Left cardiac atrium (tissue), 4 donors: ENCODE results near the gene HMX3. TPM values are rescaled to one million over a fixed set of nuclear protein-coding genes. Genes with fewer than 3 reads are reported as not detected.

Experiments
- ATAC-seq, 2 donors: fragments of 200-7000 bp; cut with Tn5 transposase; one replicate each; pipeline ENCODE4 v1.9.1; 2020; ENCODE audit warnings: mild to moderate bottlenecking in 2 of 2, moderate library complexity in 2 of 2
- DNase-seq: peaks from one replicate; pipeline ENCODE4 v3.0.0-alpha.2; 2020
- intact Hi-C, 2 donors: fragments of 100-400 bp; cut with DNase I; formaldehyde crosslinking; loops; one replicate each; pipeline versions ENCODE4 v1.14.1 to v1.15.1; 2022 to 2023
- total RNA-seq, 2 donors: library from RNA; stranded (reverse); fragmentation: NEBNext Ultra II Directional; extraction: Animal tissue kit (Norgen Biotek cat#: 25700); gene quantifications; one replicate each; pipeline ENCODE4 v1.2.1, GENCODE V29; 2021
- donor health status: DM: no; HTN: yes; CAD: no.
- donor health status: DM: no; HTN: yes; CAD: no; lungs with severe emphysema.
- donor health status: DM: yes; HTN: yes; CAD: no.
- donor health status: Dilated cardiomyopathy.

The HMX3 gene
- total RNA-seq, 2 donors from 2014 or later = 0.21 TPM; not detected in 1

GRCh38 chr10:123133541-123134342, 2.0 kb upstream of the HMX3 start:
- ATAC-seq (no peak), DNase-seq (no peak)
- intact Hi-C loops = loop anchor here (2.0 to 5.0 kb wide), 3 partner anchors 91 to 425 kb away; no protein-coding TSS in a partner anchor

GRCh38 chr10:123134343-123134914, 1.3 kb upstream of the HMX3 start:
- DNase-seq (no peak), ATAC-seq (no peak)
- intact Hi-C loops = loop anchor here (5.0 kb wide), 2 partner anchors 92 to 423 kb away; no protein-coding TSS in a partner anchor

GRCh38 chr10:123134915-123135414, 805 bp upstream of the HMX3 start:
- DNase-seq = no peak
- ATAC-seq = no peak

GRCh38 chr10:123136221-123136805, 543 bp downstream of the HMX3 start:
- DNase-seq (no peak), ATAC-seq (no peak)
- intact Hi-C loops = no loop called here

More at GRCh38 chr10:123134915-123135414, 805 bp upstream of the HMX3 start:
- intact Hi-C loops = loop anchor here (5.0 kb wide), 2 partner anchors 93 to 422 kb away; no protein-coding TSS in a partner anchor

GRCh38 chr10:123136806-123137642, 1.3 kb downstream of the HMX3 start:
- intact Hi-C loops = no loop called here
- DNase-seq (no peak), ATAC-seq (no peak)

- DNase-seq (no peak), ATAC-seq (no peak)
- intact Hi-C loops = no loop called here
These were observed 3.4 kb downstream of the HMX3 start for GRCh38 chr10:123139165-123139520.

- ATAC-seq (no peak), DNase-seq (no peak)
- intact Hi-C loops = no loop called here
These were observed 3.9 kb downstream of the HMX3 start for GRCh38 chr10:123139521-123140163.

GRCh38 chr10:123140164-123140982, 4.6 kb downstream of the HMX3 start:
- no peak for DNase-seq
- no peak for ATAC-seq
- intact Hi-C loops = no loop called here

GRCh38 chr10:123140983-123141390, 5.2 kb downstream of the HMX3 start:
- ATAC-seq (no peak), DNase-seq (no peak)
- intact Hi-C loops = no loop called here

- ATAC-seq (no peak), DNase-seq (no peak)
These were observed 6.3 kb downstream of the HMX3 start for GRCh38 chr10:123141791-123142700.

GRCh38 chr10:123142701-123143161, 7.0 kb downstream of the HMX3 start:
- intact Hi-C loops = no loop called here
- no peak for ATAC-seq
- no peak for DNase-seq

More at GRCh38 chr10:123141791-123142700, 6.3 kb downstream of the HMX3 start:
- intact Hi-C loops = no loop called here

- ATAC-seq (no peak), DNase-seq (no peak)
- intact Hi-C loops = no loop called here
These were observed 7.5 kb downstream of the HMX3 start for GRCh38 chr10:123143162-123143824.

GRCh38 chr10:123143825-123144168, 8.0 kb downstream of the HMX3 start:
- no peak for DNase-seq
- ATAC-seq = no peak
- intact Hi-C loops = no loop called here

- DNase-seq (no peak), ATAC-seq (no peak)
- intact Hi-C loops = no loop called here
These were observed 9.1 kb downstream of the HMX3 start for GRCh38 chr10:123144697-123145541.

- intact Hi-C loops = no loop called here
- DNase-seq = no peak
- ATAC-seq = no peak
These were observed 9.8 kb downstream of the HMX3 start for GRCh38 chr10:123145542-123146012.
